GM19238 (cell line): Measurements from ENCODE around the gene TNXB.
"Not testable (repeated sequence)": the region's sequence is repeated elsewhere in the genome, so short reads cannot be mapped to it uniquely, and the experiment has no call there.

Experiments used
- DNase-seq: peaks from one replicate; pipeline ENCODE4 v3.0.0; 2011; ENCODE audit warnings: low spot score; ENCODE audit not compliant: insufficient read length

The TNXB gene

GRCh38 chr6:32085759-32086459 is 23.2 kb downstream of the TNXB start:
- no peak for DNase-seq

- no peak for DNase-seq
Measured at GRCh38 chr6:32084780-32085179, 24.4 kb downstream of the TNXB start.

GRCh38 chr6:32083812-32084768 is 25.0 kb downstream of the TNXB start:
- no peak for DNase-seq

DNA sequence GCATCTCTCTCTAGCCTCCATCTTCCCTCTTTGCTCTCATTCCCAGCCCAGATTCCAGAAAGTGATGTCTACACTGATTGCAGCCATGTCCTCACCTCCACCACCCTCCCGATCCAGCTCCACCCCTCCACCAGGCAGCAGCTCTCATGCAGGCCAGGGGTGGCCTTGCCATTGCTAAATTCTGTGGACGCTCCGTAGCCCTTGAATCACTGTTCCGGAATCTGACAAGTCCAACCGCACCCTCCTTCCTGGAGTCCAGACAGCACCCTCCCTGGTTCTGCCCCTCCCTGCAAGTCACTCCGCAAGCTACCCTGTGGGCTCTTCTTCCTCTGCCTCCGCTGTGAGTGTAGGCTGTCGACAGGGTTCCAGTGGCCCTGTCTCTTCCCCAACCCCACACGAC is 26.2 kb downstream of the TNXB start:
- no peak for DNase-seq

- DNase-seq: no peak
Measured at GRCh38 chr6:32082478-32082877, 26.7 kb downstream of the TNXB start.

- DNase-seq: no peak
Measured at GRCh38 chr6:32081168-32081990, 27.8 kb downstream of the TNXB start.

- DNase-seq: no peak
Measured at GRCh38 chr6:32079566-32080290, 29.4 kb downstream of the TNXB start.

- no peak for DNase-seq
Measured at GRCh38 chr6:32076321-32076809, 32.8 kb downstream of the TNXB start.

- no peak for DNase-seq
Measured at GRCh38 chr6:32075781-32076180, 33.4 kb downstream of the TNXB start.

DNA sequence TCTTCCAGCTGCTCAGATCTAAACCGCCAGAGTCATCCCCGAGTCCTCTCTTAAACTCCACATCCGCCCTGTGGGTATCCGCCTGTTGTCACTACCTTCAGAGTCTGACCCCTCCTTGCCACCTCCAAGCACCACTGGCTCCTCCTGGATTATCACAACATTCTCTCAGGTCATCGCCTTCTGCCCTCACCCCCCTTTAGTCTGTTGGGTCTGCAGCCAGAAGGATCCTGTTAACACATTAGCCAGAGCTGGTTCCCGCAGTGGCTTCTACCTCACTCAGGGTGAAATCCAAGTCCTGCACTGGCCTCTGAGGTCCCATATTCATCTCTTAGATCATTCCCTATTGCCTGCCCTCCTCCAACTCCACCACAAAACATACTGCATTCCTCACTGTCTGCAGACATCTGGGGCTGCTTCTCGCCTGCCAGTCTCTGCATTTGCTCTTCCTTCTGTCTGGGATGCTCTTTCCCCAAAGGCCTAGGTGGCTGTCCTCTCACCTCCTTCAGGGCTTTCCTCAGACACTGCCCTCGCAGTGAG is 34.1 kb downstream of the TNXB start:
- DNase-seq: no peak

GRCh38 chr6:32073613-32074012 is 35.5 kb downstream of the TNXB start:
- no peak for DNase-seq

- DNase-seq: no peak
Measured at GRCh38 chr6:32073101-32073500, 36.0 kb downstream of the TNXB start.

- no peak for DNase-seq
Measured at GRCh38 chr6:32070814-32071543, 38.2 kb downstream of the TNXB start.

DNA sequence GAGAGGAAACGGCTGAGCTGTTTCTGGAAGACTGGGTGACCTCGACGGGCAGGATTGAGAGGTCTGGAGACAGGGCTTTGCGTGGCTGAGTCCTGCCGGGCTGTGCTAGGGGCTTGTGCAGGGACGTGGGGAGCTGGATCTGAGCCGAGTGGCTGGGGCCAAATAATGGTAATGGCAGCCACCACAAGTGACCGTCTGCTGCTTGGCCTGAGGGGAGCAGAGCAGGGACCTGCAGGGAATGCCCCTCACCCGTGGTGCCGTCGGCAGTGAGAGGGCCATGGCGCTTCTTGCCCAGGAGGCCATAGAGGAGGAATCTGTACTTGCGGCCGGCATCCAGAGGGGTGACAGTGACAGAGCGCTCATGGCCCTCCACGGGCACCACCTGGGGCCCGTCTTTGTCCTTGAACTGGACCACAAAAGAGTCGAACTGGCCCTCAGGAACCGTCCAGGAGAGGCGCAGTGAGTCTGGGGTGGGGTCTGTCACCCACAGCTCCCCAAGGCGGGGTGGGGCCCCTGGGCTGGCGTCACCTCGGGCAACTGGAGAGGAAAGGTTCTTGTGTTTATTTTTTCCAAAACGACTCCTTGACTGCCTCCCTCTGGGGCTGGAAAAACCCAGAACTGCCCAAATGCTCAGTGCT is 39.1 kb downstream of the TNXB start:
- DNase-seq: no peak

GRCh38 chr6:32069460-32069859 is 39.7 kb downstream of the TNXB start:
- DNase-seq: no peak

DNA sequence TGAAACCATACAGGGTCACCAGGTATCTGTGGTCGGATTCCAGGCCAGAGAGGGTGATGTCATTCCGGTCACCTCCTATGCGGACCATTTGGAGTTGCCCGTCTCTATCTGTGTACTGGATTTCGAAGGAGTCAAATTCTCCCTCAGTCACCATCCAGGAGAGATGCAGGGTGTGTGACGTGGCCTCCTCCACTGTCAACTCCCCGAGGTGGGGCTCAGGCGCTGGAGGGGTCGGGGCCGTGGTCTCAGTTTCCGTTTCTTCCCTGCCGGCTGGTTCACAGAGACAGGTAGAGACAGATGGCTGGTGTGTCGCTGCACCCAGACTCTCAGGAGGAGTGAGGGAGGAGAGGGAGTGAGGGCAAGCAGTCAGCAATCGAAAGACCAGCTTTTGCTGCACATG is 40.3 kb downstream of the TNXB start:
- DNase-seq: no peak

DNA sequence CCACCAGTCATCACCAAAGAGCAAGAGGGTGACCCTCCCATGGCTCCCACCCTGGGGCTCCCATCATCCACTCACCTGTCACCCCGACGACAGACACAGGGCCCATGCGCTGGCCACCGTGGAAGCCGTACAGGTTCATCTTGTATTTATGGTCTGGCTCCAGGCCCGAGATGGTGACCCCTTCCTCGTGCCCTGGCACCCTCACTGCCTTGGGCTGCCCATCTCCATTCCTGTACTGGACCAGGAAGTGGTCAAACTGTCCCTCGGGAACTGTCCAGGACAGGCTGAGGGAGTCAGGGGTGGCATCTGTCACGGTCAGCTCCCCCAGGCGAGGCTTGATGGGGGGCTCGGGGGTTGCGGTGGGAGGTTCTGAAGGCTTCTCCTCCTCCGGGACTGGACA is 40.8 kb downstream of the TNXB start:
- not testable (repeated sequence) for DNase-seq

- not testable (repeated sequence) for DNase-seq
Measured at GRCh38 chr6:32067521-32067920, 41.6 kb downstream of the TNXB start.

DNA sequence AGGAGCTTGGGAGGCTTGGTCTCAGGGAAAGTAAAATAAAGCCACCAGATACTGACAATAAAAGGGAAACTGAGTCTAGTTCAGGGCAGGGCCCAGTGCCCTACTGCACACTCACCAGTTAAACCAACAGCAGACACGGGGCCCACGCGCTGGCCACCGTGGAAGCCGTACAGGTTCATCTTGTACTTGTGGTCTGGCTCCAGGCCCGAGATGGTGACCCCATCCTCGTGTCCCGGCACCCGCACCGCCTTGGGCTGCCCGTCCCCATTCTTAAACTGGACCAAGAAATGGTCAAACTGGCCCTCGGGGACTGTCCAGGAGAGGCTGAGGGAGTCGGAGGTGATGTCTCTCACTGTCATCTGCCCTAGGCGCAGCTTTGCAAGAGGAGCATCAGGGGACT is 44.4 kb downstream of the TNXB start:
- DNase-seq: no peak
